Left lung (tissue), 10 donors: ENCODE measurements around the gene L1CAM. TPM values are rescaled to one million over a fixed set of nuclear protein-coding genes. Genes with fewer than 3 reads are reported as not detected.

ENCODE experiments used
- ATAC-seq: fragments of 200-7000 bp; cut with Tn5 transposase; one replicate; pipeline ENCODE4 v1.9.1; 2020; ENCODE audit warnings: moderate library complexity
- DNase-seq, 4 donors: peaks; one replicate each; pipeline ENCODE4 v3.0.0-alpha.2; 2013 to 2020
- H3K27ac ChIP-seq, 2 donors: fragments of 200-600 bp; sonication (generic) in 1 of 2; one replicate each; pipeline versions ENCODE4 v1.5.0 to v1.8.0; 2020 to 2021
- H3K27me3 ChIP-seq, 2 donors: fragments of 200-600 bp; sonication (generic) in 1 of 2; one replicate each; pipeline versions ENCODE4 v1.5.0 to v1.8.0; 2020 to 2021
- H3K36me3 ChIP-seq, 2 donors: fragments of 200-600 bp; sonication (generic) in 1 of 2; one replicate each; pipeline versions ENCODE4 v1.5.0 to v1.8.0; 2020 to 2021
- H3K4me1 ChIP-seq, 2 donors: fragments of 200-600 bp; one replicate each; pipeline ENCODE4 v1.8.0; 2021
- H3K4me3 ChIP-seq, 2 donors: fragments of 200-600 bp; sonication (generic) in 1 of 2; one replicate each; pipeline versions ENCODE4 v1.5.0 to v1.8.0; 2020 to 2021; ENCODE audit warnings: mild to moderate bottlenecking in 1 of 2
- H3K9me3 ChIP-seq, 2 donors: fragments of 200-600 bp; sonication (generic) in 1 of 2; one replicate each; pipeline versions ENCODE4 v1.5.0 to v1.8.0; 2020 to 2021
- CTCF ChIP-seq, 2 donors: fragments of 200-600 bp; sonication (generic) in 1 of 2; IDR thresholded peaks; one replicate each; pipeline versions ENCODE4 v1.5.0 to v1.8.0; 2021; ENCODE audit warnings: antibody characterized with exemption in 2 of 2
- intact Hi-C, 2 donors: fragments of 100-400 bp; cut with DNase I; formaldehyde crosslinking; loops; one replicate each; pipeline versions ENCODE4 v1.11.2 to v1.14.2; 2022
- polyA plus RNA-seq, 6 donors: library from polyadenylated mRNA; unstranded; fragments of 120-200 nt; gene quantifications; one replicate each; pipeline ENCODE4 v1.2.1, GENCODE V29; 2013; ENCODE audit not compliant: insufficient read length in 6 of 6
- total RNA-seq, 2 donors: library from RNA; stranded (reverse); fragmentation: NEBNext Ultra II Directional; extraction: Animal tissue kit (Norgen Biotek cat#: 25700); gene quantifications; one replicate each; pipeline ENCODE4 v1.2.1, GENCODE V29; 2021
- donor health status: DM: no; HTN: yes; CAD: no.
- donor health status: DM: no; HTN: no; CAD: no.

The L1CAM gene
- total and polyA plus RNA-seq, 8 donors: 0.27 to 0.86 (median 0.53) TPM

GRCh38 chrX:153866302-153867019 lies 19.5 kb downstream of the L1CAM start:
- no peak for ATAC-seq
- H3K27me3 ChIP-seq: peaks cover 0 to 36% of the 10 kb centered on the region in 2 donors
- no peaks in the 10 kb centered on the region for H3K4me1 ChIP-seq
- DNase-seq: no peak
- H3K27ac ChIP-seq: no peak overlapping the region
- no peaks in the 10 kb centered on the region for H3K9me3 ChIP-seq
- no peak for TF ChIP-seq CTCF (IDR thresholded peaks at IDR 0.05)
- no peaks in the 10 kb centered on the region for H3K36me3 ChIP-seq
- no peak overlapping the region for H3K4me3 ChIP-seq
- intact Hi-C loops: no loop called here

- Histone ChIP-seq H3K9me3 (no peaks in the 10 kb centered on the region), H3K27me3 (peaks cover 0 to 31% of the 10 kb centered on the region in 2 donors), H3K27ac (no peak overlapping the region), H3K4me1 (no peaks in the 10 kb centered on the region), H3K4me3 (no peak overlapping the region), H3K36me3 (no peaks in the 10 kb centered on the region)
- intact Hi-C loops: no loop called here
- no peak for ATAC-seq
- no peak for DNase-seq
- no peak for TF ChIP-seq CTCF (IDR thresholded peaks at IDR 0.05)
Measured at GRCh38 chrX:153865685-153866084, 20.3 kb downstream of the L1CAM start.

GRCh38 chrX:153865321-153865580 lies 20.7 kb downstream of the L1CAM start:
- ATAC-seq (no peak), DNase-seq (no peak)
- Histone ChIP-seq H3K4me3 (no peak overlapping the region), H3K27me3 (peaks cover 0 to 27% of the 10 kb centered on the region in 2 donors), H3K4me1 (no peaks in the 10 kb centered on the region), H3K27ac (no peak overlapping the region), H3K9me3 (no peaks in the 10 kb centered on the region), H3K36me3 (no peaks in the 10 kb centered on the region)
- no peak for TF ChIP-seq CTCF (IDR thresholded peaks at IDR 0.05)
- intact Hi-C loops: no loop called here

- intact Hi-C loops: no loop called here
- no peaks in the 10 kb centered on the region for H3K4me1 ChIP-seq
- H3K4me3 ChIP-seq: no peak overlapping the region
- ATAC-seq: no peak
- H3K36me3 ChIP-seq: no peaks in the 10 kb centered on the region
- no peak for DNase-seq
- no peaks in the 10 kb centered on the region for H3K9me3 ChIP-seq
- H3K27ac ChIP-seq: no peak overlapping the region
- no peak for TF ChIP-seq CTCF (IDR thresholded peaks at IDR 0.05)
- peaks cover 0 to 22% of the 10 kb centered on the region in 2 donors for H3K27me3 ChIP-seq
Measured at GRCh38 chrX:153864561-153865320, 21.2 kb downstream of the L1CAM start.

GRCh38 chrX:153864101-153864500 lies 21.9 kb downstream of the L1CAM start:
- ATAC-seq (no peak), DNase-seq (no peak)
- Histone ChIP-seq H3K27ac (no peak overlapping the region), H3K4me3 (no peak overlapping the region), H3K9me3 (no peaks in the 10 kb centered on the region), H3K27me3 (peaks cover 0 to 21% of the 10 kb centered on the region in 2 donors), H3K36me3 (no peaks in the 10 kb centered on the region), H3K4me1 (no peaks in the 10 kb centered on the region)
- intact Hi-C loops: no loop called here
- no peak for TF ChIP-seq CTCF (IDR thresholded peaks at IDR 0.05)
